ENCODE measurements around the gene FTO. TPM values are rescaled to one million over a fixed set of nuclear protein-coding genes. Genes with fewer than 3 reads are reported as not detected.

Gene FTO
- total and polyA plus RNA-seq, 2 of the 8 experiments (the other 6 are each of a cell fraction or from before 2014, with no cell fraction given) = 34.5 to 59.8 TPM

GRCh38 chr16:54107583-54108202 lies 403.7 kb downstream of the FTO start:
- no peak for FAIRE-seq
- CTCF ChIA-PET (ENCODE audit: partially characterized antibody) = interaction anchor here (1.2 kb wide), 1 partner anchor 12 kb away, joined by 4 read pairs; no protein-coding TSS in a partner anchor
- Histone ChIP-seq H3K14ac (ENCODE audit: insufficient read length) (no peak overlapping the region), H3K56ac (replicated peaks; ENCODE audit: insufficient read length, low read depth, low read length) (no peak overlapping the region), H3K36me3 (ENCODE audit: control insufficient read depth in 2 of 4, insufficient read depth in 4 of 4, low read length in 3 of 4) (no peaks in the 10 kb centered on the region), H2AFZ (ENCODE audit: low read length) (0 out of 2 replicates have a peak overlapping the region, but pooled peaks have one; percentile 17), H3K79me1 (ENCODE audit: low read depth, low read length) (no peaks in the 10 kb centered on the region), H3K4me3 (ENCODE audit: extremely low read depth in 1 of 4, insufficient read depth in 2 of 4, low read depth in 3 of 4, low read length in 4 of 4) (no peak overlapping the region), H2BK20ac (ENCODE audit: low read length) (no peak overlapping the region), H3K27me3 (replicated peaks in 1 of 4; ENCODE audit: control insufficient read depth in 3 of 4, extremely low read depth in 1 of 4, insufficient read depth in 3 of 4, low read length in 3 of 4) (no peaks in the 10 kb centered on the region), H2BK5ac (ENCODE audit: low read depth, low read length) (no peak overlapping the region), H3K9me3 (ENCODE audit: insufficient read depth in 2 of 2, low read depth in 1 of 2, low read length in 1 of 2) (no peaks in the 10 kb centered on the region), H3K79me2 (ENCODE audit: control insufficient read depth in 1 of 2, insufficient read depth in 2 of 2, low read length in 2 of 2) (no peaks in the 10 kb centered on the region), H3K4me1 (replicated peaks in 1 of 4; ENCODE audit: control insufficient read depth in 3 of 4, insufficient read depth in 4 of 4, low read length in 3 of 4) (no peaks in the 10 kb centered on the region), H4K8ac (ENCODE audit: extremely low read depth, insufficient read depth, low read length) (no peak overlapping the region), H2BK12ac (ENCODE audit: low read depth, low read length) (no peak overlapping the region), H4K5ac (ENCODE audit: insufficient read length, low read depth, low read length) (no peak overlapping the region), H4K91ac (replicated peaks; ENCODE audit: insufficient read length, low read length) (no peak overlapping the region), H2AK5ac (ENCODE audit: low read depth, low read length) (no peak overlapping the region), H3K4ac (replicated peaks; ENCODE audit: insufficient read length, low read depth, low read length) (no peak overlapping the region), H2BK120ac (replicated peaks; ENCODE audit: low read depth, low read length) (no peak overlapping the region), H2BK15ac (ENCODE audit: low read length) (no peak overlapping the region), H4K20me1 (replicated peaks in 1 of 2; ENCODE audit: control insufficient read depth in 1 of 2, insufficient read depth in 2 of 2, low read length in 2 of 2) (no peaks in the 10 kb centered on the region), H3K4me2 (ENCODE audit: insufficient read depth in 1 of 2, low read depth in 2 of 2, low read length in 2 of 2) (no peak overlapping the region), H3K23me2 (ENCODE audit: low read depth, low read length) (no peaks in the 10 kb centered on the region; the same call in 1 of the 2 replicates), H3K23ac (ENCODE audit: insufficient read length) (no peak overlapping the region), H3K9ac (replicated peaks in 1 of 4; ENCODE audit: extremely low read depth in 1 of 4, low read depth in 3 of 4, low read length in 3 of 4) (no peak overlapping the region), H3K18ac (ENCODE audit: extremely low read depth, low read length) (no peak overlapping the region), H3K27ac (ENCODE audit: low read depth, low read length) (no peak overlapping the region)
- 92% methylated on average over 7 of the region's 7 CpGs; no CpG with 5 or more reads in 1 of the 2 experiments for WGBS, 2 experiments (ENCODE audit: extremely low coverage in 1 of 2, insufficient coverage in 1 of 2, insufficient read length in 1 of 2, insufficient replicate concordance in 2 of 2, low coverage in 1 of 2, low lambda C conversion rate in 2 of 2, missing lambda C conversion rate in 1 of 2)
- no peak for DNase-seq (ENCODE audit: low read depth in 1 of 2, low spot score in 2 of 2)
- POLR2A ChIA-PET (ENCODE audit: partially characterized antibody) = no interaction called here
- TF ChIP-seq BACH1 (IDR thresholded peaks at IDR 0.05; ENCODE audit: low read length) = no peak
- no peak for TF ChIP-seq MAX (IDR thresholded peaks at IDR 0.05)
- TF ChIP-seq HDAC6 (IDR thresholded peaks at IDR 0.05; ENCODE audit: low read depth, low read length) = no peak
- no peak for TF ChIP-seq JUN (IDR thresholded peaks at IDR 0.05; ENCODE audit: low read depth, low read length)
- TF ChIP-seq KDM5A (IDR thresholded peaks at IDR 0.05; ENCODE audit: low read length) = no peak
- TF ChIP-seq ATF2 (IDR thresholded peaks at IDR 0.05; ENCODE audit: low read length) = no peak
- no peak for TF ChIP-seq MAFK (IDR thresholded peaks at IDR 0.05; ENCODE audit: low read depth, low read length)
- TF ChIP-seq KDM1A (IDR thresholded peaks at IDR 0.05; ENCODE audit: borderline replicate concordance, low read length) = no peak
- no peak for TF ChIP-seq YY1 (IDR thresholded peaks at IDR 0.05; ENCODE audit: low read depth, low read length)
- no peak for TF ChIP-seq CHD1 (IDR thresholded peaks at IDR 0.05; ENCODE audit: low read depth, low read length)
- TF ChIP-seq RAD21 (IDR thresholded peaks at IDR 0.05 in 1 of 2, conservative IDR thresholded peaks at IDR 0.05 in 1 of 2; ENCODE audit: low read depth in 2 of 2, low read length in 2 of 2) = no peak
- TF ChIP-seq POLR2A (IDR thresholded peaks at IDR 0.05; ENCODE audit: control extremely low read depth in 1 of 2, low read depth in 2 of 2, low read length in 2 of 2) = no peak

Data from H1 (cell line).